ENCODE measurements around the gene PRKCE. TPM values are rescaled to one million over a fixed set of nuclear protein-coding genes. Genes with fewer than 3 reads are reported as not detected.

Gene PRKCE
- total RNA-seq, 1 experiment from 2014 or later: 1.3 TPM

- Histone ChIP-seq H4K20me1 (ENCODE audit: control insufficient read depth, insufficient read depth, insufficient read length) (no peaks in the 10 kb centered on the region), H3K4me1 (ENCODE audit: insufficient read depth, low read length) (0 out of 2 replicates have a peak, but pooled peaks cover under 1% of the 10 kb centered on the region), H3K4me2 (ENCODE audit: insufficient read depth, insufficient read length, low read length) (no peak overlapping the region), H3K56ac (ENCODE audit: insufficient read length, low read depth, low read length) (no peak overlapping the region), H2AK5ac (ENCODE audit: insufficient read length, low read length) (no peak overlapping the region), H3K18ac (ENCODE audit: insufficient read length, low read depth, low read length) (no peak overlapping the region), H3K79me2 (ENCODE audit: insufficient read depth, low read length) (no peaks in the 10 kb centered on the region), H3K23ac (ENCODE audit: insufficient read length, low read depth, low read length) (no peak overlapping the region), H3K27ac (ENCODE audit: insufficient read length, low read depth, low read length) (no peak overlapping the region), H2BK12ac (ENCODE audit: insufficient read length, low read depth, low read length) (no peak overlapping the region), H4K91ac (ENCODE audit: insufficient read length, low read depth, low read length) (no peak overlapping the region), H2BK120ac (ENCODE audit: low read depth, low read length, poor library complexity, severe bottlenecking) (no peak overlapping the region), H3K9ac (ENCODE audit: extremely low read depth, insufficient read length, low read length) (no peak overlapping the region), H3T11ph (ENCODE audit: low read length) (no peak overlapping the region), H3K14ac (ENCODE audit: insufficient read depth, low read length) (no peak overlapping the region), H2AFZ (ENCODE audit: low read length) (no peak overlapping the region), H2BK5ac (ENCODE audit: insufficient read length, low read length) (no peak overlapping the region), H2BK15ac (ENCODE audit: low read depth, low read length) (no peak overlapping the region), H3K79me1 (ENCODE audit: insufficient read depth, low read depth, low read length, poor library complexity, severe bottlenecking) (no peaks in the 10 kb centered on the region), H3K9me3 (ENCODE audit: control insufficient read depth, low read depth, low read length) (no peaks in the 10 kb centered on the region), H3K27me3 (ENCODE audit: insufficient read depth, low read length) (no peaks in the 10 kb centered on the region), H2BK20ac (ENCODE audit: low read depth, low read length, poor library complexity, severe bottlenecking) (no peak overlapping the region), H3K4ac (ENCODE audit: low read depth, low read length) (no peak overlapping the region), H4K8ac (replicated peaks; ENCODE audit: insufficient read length, low read depth, low read length) (no peak overlapping the region), H4K5ac (ENCODE audit: insufficient read length, low read depth, low read length) (no peak overlapping the region), H3K23me2 (ENCODE audit: insufficient read length, low read depth, low read length, poor library complexity, severe bottlenecking) (no peaks in the 10 kb centered on the region)
- Mint-ChIP-seq H3K27ac (no peak overlapping the region), H3K4me3 (no peak overlapping the region), H3K36me3 (ENCODE audit: insufficient read depth in 1 of 3, low read depth in 3 of 3) (no peaks in the 10 kb centered on the region), H3K9me3 (no peaks in the 10 kb centered on the region), H3K27me3 (ENCODE audit: low read depth) (peaks cover 2% of the 10 kb centered on the region), H3K4me1 (peaks cover 0 to 3% of the 10 kb centered on the region in 2 experiments; a peak in 1 of 4 replicates)
- TF ChIP-seq CTCF (conservative IDR thresholded peaks at IDR 0.05): no peak
- WGBS (ENCODE audit: extremely low coverage, insufficient read length, low lambda C conversion rate): no CpG with 5 or more reads among the region's 4 CpGs
- no peak for DNase-seq
Measured at GRCh38 chr2:46068636-46069035, 417.2 kb downstream of the PRKCE start.
